Calu3 (cell line): ENCODE data around the gene DECR2. TPM values are rescaled to one million over a fixed set of nuclear protein-coding genes. Genes with fewer than 3 reads are reported as not detected.
A peak's percentile ranks its signal among the peaks of the same experiment; 100 is the strongest.

Source experiments
- BruUV-seq: library from RNA; stranded (reverse); fragments of 400-500 nt; replicated peaks from 2 replicates; lab custom pipeline; 2021; lab: Mats Ljungman, UMichigan
- CTCF ChIA-PET: fragments of 300-600 bp; sonication (Branson Sonifier 250); formaldehyde crosslinking; loops from one replicate; lab custom pipeline; 2022; ENCODE audit warnings: antibody characterized with exemption; lab: Charles Lee
- DNase-seq: peaks from one replicate; pipeline ENCODE4 v3.0.0; 2022
- H3K27ac Mint-ChIP-seq: one replicate; pipeline ENCODE4 v1.8.0; 2022; ENCODE audit warnings: mixed read lengths; ENCODE audit not compliant: unreplicated experiment
- H3K27me3 Mint-ChIP-seq: one replicate; pipeline ENCODE4 v1.8.0; 2022; ENCODE audit warnings: mixed read lengths; ENCODE audit not compliant: unreplicated experiment
- H3K36me3 Mint-ChIP-seq: one replicate; pipeline ENCODE4 v1.8.0; 2022; ENCODE audit warnings: mild to moderate bottlenecking, moderate library complexity, mixed read lengths; ENCODE audit not compliant: insufficient read depth, unreplicated experiment
- H3K4me1 Mint-ChIP-seq: one replicate; pipeline ENCODE4 v1.8.0; 2022; ENCODE audit warnings: mild to moderate bottlenecking, low read depth, mixed read lengths; ENCODE audit not compliant: unreplicated experiment
- H3K4me3 Mint-ChIP-seq: one replicate; pipeline ENCODE4 v1.8.0; 2022; ENCODE audit warnings: mild to moderate bottlenecking, low read depth, moderate library complexity, mixed read lengths; ENCODE audit not compliant: unreplicated experiment
- H3K9me3 Mint-ChIP-seq: one replicate; pipeline ENCODE4 v1.8.0; 2022; ENCODE audit warnings: low read depth, mixed read lengths; ENCODE audit not compliant: unreplicated experiment
- intact Hi-C: fragments of 100-400 bp; cut with micrococcal nuclease; formaldehyde crosslinking; loops from one replicate; pipeline ENCODE4 v1.10.0; 2022; ENCODE audit not compliant: unreplicated experiment
- total RNA-seq: library from RNA; stranded (reverse); gene quantifications from 2 replicates; pipeline ENCODE4 v1.2.3, GENCODE V29; 2022
- TF ChIP-seq, protein P1 (sequence below): fragments of 200-600 bp; IDR thresholded peaks from one replicate; pipeline ENCODE4 v1.8.0; 2022; ENCODE audit warnings: antibody characterized with exemption; ENCODE audit not compliant: unreplicated experiment

DECR2 gene
- total RNA-seq, 1 experiment from 2014 or later, result 41.2 TPM

DNA sequence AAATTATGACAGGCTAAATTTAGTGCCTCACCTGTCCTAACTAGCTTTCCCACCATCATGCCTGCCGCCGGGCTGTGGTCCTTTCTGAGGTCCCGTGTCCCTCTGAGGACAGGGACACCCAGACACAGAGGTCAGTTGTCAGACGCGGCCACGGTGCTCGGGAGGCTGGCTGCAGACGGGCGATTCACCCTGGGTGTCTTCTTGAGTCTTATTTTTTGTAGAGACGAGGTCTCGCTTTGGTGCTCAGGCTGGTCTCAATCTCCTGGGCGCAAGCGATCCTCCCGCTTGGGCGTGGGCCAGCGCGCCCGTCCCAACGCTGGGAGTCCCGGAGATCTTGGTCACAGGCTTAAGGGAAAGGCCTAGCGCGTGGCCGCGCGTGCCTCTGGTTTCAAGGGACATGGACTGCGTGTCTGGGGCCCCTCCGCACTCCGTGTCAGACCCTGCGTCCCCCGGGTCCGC lies 23.0 kb downstream of the DECR2 start:
- CTCF ChIA-PET, result interaction anchor here (0.8 to 1.7 kb wide), 2 partner anchors 38 to 71 kb away, joined by 4 to 6 read pairs; no protein-coding TSS in a partner anchor

DNA sequence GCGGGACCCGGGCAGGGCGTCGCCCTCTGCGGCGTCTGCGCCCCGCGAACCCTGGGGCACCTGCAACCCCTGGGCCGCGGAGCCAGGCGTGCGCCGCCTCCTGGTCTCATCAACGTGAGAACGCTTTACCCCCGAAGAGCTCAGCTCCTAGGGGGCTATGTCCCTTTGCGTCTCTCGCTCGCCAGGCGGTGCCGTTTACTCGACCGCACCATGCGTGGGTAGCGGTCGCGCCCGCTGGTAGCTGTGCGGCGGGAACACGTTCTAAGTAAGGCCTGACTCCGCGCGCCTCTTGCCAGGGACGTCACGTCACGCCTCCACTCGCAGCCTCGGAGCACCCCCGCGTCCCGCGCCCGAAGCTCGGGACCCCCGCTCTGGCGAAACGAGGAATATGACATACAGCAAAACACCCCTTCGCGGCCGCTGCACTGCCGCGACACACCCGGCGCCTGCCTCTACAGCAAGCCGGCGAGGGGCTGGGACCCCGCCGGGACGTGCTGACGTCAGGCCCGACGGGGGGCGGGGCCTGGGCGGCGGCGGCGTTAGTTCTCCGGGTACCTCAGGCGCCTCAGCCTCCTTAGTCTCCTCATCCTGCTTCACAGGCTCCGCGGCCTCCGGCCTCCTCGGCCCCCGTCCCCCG lies 23.5 kb downstream of the DECR2 start, which contains the start of gene RAB11FIP3:
Gene RAB11FIP3, plus strand, starts transcription at position 568 of the 637 bp plus-strand sequence. CDS start 358 bp downstream, outside the sequence.
- BruUV-seq, result no TSS peak
- peaks cover 21% of the 10 kb centered on the region for H3K27me3 Mint-ChIP-seq
- TF ChIP-seq, protein P1, sequence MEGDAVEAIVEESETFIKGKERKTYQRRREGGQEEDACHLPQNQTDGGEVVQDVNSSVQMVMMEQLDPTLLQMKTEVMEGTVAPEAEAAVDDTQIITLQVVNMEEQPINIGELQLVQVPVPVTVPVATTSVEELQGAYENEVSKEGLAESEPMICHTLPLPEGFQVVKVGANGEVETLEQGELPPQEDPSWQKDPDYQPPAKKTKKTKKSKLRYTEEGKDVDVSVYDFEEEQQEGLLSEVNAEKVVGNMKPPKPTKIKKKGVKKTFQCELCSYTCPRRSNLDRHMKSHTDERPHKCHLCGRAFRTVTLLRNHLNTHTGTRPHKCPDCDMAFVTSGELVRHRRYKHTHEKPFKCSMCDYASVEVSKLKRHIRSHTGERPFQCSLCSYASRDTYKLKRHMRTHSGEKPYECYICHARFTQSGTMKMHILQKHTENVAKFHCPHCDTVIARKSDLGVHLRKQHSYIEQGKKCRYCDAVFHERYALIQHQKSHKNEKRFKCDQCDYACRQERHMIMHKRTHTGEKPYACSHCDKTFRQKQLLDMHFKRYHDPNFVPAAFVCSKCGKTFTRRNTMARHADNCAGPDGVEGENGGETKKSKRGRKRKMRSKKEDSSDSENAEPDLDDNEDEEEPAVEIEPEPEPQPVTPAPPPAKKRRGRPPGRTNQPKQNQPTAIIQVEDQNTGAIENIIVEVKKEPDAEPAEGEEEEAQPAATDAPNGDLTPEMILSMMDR, result no peak
- H3K9me3 Mint-ChIP-seq, result no peaks in the 10 kb centered on the region
- peaks cover 14% of the 10 kb centered on the region for H3K4me1 Mint-ChIP-seq
- intact Hi-C loops, result no loop called here
- peak; percentile 88 for DNase-seq
- H3K4me3 Mint-ChIP-seq, result peak within 1 kb of the TSS; percentile 83
- CTCF ChIA-PET, result interaction anchor here (0.7 to 1.7 kb wide), 3 partner anchors 23 to 70 kb away, joined by 3 to 6 read pairs (median 4); no protein-coding TSS in a partner anchor
- H3K27ac Mint-ChIP-seq, result peak within 1 kb of the TSS; percentile 25
- peaks cover 20% of the 10 kb centered on the region for H3K36me3 Mint-ChIP-seq

More for the DNA sequence above, 23.0 kb downstream of the DECR2 start:
- DNase-seq, result no peak
- intact Hi-C loops, result no loop called here
- no TSS peak for BruUV-seq
- TF ChIP-seq, protein P1, result no peak
- Mint-ChIP-seq H3K27ac (no peak overlapping the region), H3K36me3 (peaks cover 20% of the 10 kb centered on the region), H3K27me3 (peaks cover 21% of the 10 kb centered on the region), H3K4me1 (peaks cover 14% of the 10 kb centered on the region), H3K4me3 (peak overlapping the region; percentile 83), H3K9me3 (no peaks in the 10 kb centered on the region)

DNA sequence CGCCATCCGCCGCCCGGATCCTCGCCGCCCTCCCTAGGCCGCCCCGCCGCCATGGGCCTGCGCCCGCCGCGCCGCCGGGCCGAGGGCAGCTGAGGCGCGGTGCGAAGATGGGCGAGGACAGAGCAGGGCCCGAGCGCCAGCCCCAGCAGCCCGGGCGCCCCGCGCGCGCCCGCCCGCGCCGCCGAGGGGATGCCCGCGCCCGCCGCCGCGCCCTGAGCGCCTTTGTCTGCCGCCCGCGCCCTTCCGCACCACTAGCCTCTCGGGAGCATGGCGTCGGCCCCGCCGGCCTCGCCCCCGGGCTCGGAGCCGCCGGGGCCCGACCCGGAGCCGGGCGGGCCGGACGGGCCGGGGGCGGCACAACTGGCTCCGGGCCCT lies 24.0 kb downstream of the DECR2 start:
- H3K36me3 Mint-ChIP-seq, result peaks cover 20% of the 10 kb centered on the region
- H3K27ac Mint-ChIP-seq, result no peak overlapping the region
- CTCF ChIA-PET, result interaction anchor here (0.7 kb wide), 1 partner anchor 23 kb away, joined by 3 read pairs; no protein-coding TSS in a partner anchor
- H3K4me1 Mint-ChIP-seq, result peaks cover 14% of the 10 kb centered on the region
- no TSS peak for BruUV-seq
- peaks cover 21% of the 10 kb centered on the region for H3K27me3 Mint-ChIP-seq
- no peaks in the 10 kb centered on the region for H3K9me3 Mint-ChIP-seq
- intact Hi-C loops, result no loop called here
- no peak for DNase-seq
- TF ChIP-seq, protein P1, result no peak
- peak overlapping the region; percentile 83 for H3K4me3 Mint-ChIP-seq

DNA sequence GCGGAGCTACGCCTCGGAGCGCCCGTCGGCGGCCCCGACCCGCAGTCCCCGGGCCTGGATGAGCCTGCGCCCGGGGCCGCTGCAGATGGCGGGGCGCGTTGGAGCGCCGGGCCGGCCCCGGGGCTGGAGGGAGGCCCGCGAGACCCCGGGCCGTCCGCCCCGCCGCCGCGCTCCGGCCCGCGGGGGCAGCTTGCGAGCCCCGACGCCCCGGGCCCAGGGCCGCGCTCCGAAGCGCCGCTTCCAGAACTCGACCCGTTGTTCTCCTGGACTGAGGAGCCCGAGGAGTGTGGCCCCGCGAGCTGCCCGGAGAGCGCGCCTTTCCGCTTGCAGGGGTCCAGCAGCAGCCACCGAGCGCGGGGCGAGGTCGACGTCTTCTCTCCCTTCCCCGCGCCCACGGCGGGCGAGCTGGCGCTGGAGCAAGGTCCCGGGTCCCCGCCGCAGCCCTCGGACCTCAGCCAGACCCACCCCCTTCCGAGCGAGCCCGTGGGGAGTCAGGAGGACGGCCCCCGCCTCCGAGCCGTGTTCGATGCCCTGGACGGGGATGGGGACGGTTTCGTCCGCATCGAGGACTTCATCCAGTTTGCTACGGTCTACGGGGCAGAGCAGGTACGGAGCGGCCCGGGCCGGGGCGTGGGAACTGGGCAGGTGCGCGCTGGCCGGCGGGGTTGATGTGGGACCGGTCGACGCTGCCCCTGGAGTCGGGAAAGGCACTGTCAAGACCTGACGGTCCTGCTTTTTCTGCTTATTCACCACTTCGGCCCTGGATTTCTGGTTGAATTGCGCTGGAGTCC lies 24.6 kb downstream of the DECR2 start:
- TF ChIP-seq, protein P1, result no peak
- Mint-ChIP-seq H3K27me3 (peaks cover 21% of the 10 kb centered on the region), H3K4me3 (peak overlapping the region; percentile 83), H3K36me3 (peaks cover 20% of the 10 kb centered on the region), H3K27ac (peak overlapping the region; percentile 25), H3K4me1 (peaks cover 14% of the 10 kb centered on the region), H3K9me3 (no peaks in the 10 kb centered on the region)
- BruUV-seq, result no TSS peak
- peak; percentile 29 for DNase-seq
- CTCF ChIA-PET, result interaction anchor here (0.6 kb wide), 1 partner anchor 40 kb away, joined by 3 read pairs; no protein-coding TSS in a partner anchor
- intact Hi-C loops, result no loop called here
